ENCODE results near the gene GTF2A1L. TPM values are rescaled to one million over a fixed set of nuclear protein-coding genes. Genes with fewer than 3 reads are reported as not detected.
"Not testable (repeated sequence)": the region's sequence is repeated elsewhere in the genome, so short reads cannot be mapped to it uniquely, and the experiment has no call there.

Gene GTF2A1L, protein sequence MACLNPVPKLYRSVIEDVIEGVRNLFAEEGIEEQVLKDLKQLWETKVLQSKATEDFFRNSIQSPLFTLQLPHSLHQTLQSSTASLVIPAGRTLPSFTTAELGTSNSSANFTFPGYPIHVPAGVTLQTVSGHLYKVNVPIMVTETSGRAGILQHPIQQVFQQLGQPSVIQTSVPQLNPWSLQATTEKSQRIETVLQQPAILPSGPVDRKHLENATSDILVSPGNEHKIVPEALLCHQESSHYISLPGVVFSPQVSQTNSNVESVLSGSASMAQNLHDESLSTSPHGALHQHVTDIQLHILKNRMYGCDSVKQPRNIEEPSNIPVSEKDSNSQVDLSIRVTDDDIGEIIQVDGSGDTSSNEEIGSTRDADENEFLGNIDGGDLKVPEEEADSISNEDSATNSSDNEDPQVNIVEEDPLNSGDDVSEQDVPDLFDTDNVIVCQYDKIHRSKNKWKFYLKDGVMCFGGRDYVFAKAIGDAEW
- total RNA-seq, result 0.59 and 0.74 TPM in 2 replicates

GRCh38 chr2:48617618-48618017 is at the start of gene GTF2A1L:
GTF2A1L (plus strand) TSS chr2:48617856; CDS start chr2:48617875, 19 bp downstream.
- no peak for DNase-seq (ENCODE audit: low read depth, low spot score)

- DNase-seq (ENCODE audit: low read depth, low spot score), result no peak
Observed at GRCh38 chr2:48568547-48568946, 49.1 kb upstream of the GTF2A1L start.

DNA sequence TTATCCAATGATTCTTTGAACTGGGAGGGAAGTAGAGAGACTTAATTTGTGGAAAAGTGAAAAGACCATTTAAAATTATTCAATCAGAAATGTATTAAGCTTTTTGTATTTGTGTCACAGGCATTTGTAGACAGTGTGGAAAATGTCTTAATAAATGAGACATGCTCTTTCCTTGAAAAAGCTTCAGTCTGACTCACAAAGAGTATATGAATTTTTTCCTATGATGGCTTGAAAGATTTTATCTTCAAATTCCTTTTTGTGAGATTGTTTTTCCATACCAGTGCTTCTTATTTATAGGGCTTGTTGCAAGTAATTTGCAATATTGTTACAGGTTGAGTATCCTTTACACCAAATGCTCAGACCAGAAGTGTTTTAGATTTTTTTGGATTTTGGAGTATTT is 48.2 kb upstream of the GTF2A1L start:
- DNase-seq (ENCODE audit: low read depth, low spot score), result no peak

DNA sequence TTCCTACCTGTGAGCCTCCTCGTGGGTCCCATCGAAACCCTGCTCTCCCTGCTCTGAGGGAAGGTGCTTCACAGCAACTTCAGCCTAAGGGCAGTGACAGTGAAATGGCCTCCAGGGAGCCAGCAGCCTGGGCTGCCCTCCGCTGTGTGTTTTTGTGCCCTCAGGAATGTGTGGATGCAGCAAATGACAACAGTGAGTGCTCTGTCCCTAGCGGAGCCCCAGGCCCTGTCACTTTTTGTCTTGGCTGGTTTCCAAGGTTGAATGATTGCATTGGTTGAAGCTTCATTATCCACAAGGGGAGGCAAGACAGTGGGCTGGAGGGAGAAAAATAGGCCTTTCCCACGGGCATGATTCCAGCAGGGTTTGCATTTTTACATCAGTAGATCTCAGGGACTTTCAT is 44.8 kb upstream of the GTF2A1L start:
- DNase-seq (ENCODE audit: low read depth, low spot score), result no peak

- DNase-seq (ENCODE audit: low read depth, low spot score), result no peak
Observed at GRCh38 chr2:48574353-48575287, 43.0 kb upstream of the GTF2A1L start.

GRCh38 chr2:48578313-48578712 is 39.3 kb upstream of the GTF2A1L start:
- DNase-seq (ENCODE audit: low read depth, low spot score), result no peak

GRCh38 chr2:48583961-48584360 is 33.7 kb upstream of the GTF2A1L start:
- no peak for DNase-seq (ENCODE audit: low read depth, low spot score)

GRCh38 chr2:48584551-48584950 is 33.1 kb upstream of the GTF2A1L start:
- no peak for DNase-seq (ENCODE audit: low read depth, low spot score)

DNA sequence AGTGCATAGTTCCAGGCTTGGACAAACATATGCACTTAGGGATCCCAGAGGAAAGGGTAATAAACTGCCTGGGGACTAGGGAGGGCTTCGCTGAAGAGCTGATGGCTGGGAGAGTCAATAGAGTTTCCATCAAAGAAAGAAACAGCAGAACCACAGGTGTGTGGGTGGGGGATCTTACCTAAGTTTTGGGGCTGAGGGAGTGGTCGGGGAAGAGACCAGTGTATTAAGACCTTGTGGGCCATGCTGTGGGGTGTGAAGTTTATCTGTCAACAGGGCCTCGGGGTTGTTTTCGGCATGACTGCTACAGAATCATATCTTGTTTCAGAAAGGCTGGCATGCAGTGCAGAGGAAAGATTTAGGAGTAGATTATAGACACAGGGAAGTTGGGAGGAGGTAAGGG is 31.2 kb upstream of the GTF2A1L start:
- DNase-seq (ENCODE audit: low read depth, low spot score), result no peak

DNA sequence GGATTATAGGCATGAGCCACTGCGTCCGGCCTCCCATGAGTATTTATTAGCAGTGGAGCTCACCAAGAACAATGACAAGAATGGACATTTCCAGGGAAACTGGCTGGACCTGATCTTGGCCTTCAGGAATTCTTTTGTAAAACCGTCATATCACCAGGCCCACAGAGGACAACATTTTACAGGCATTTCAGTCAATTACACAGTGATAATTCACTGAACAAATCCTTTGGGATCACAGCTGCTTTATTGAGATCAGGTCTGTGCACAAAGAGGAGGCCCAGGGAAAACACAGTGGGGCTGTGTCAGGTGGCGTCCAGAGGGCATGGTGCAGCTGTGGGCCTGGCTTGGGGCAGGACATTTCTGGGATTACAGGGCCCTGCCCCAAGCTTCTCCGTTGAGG is 30.1 kb upstream of the GTF2A1L start:
- DNase-seq (ENCODE audit: low read depth, low spot score), result no peak

DNA sequence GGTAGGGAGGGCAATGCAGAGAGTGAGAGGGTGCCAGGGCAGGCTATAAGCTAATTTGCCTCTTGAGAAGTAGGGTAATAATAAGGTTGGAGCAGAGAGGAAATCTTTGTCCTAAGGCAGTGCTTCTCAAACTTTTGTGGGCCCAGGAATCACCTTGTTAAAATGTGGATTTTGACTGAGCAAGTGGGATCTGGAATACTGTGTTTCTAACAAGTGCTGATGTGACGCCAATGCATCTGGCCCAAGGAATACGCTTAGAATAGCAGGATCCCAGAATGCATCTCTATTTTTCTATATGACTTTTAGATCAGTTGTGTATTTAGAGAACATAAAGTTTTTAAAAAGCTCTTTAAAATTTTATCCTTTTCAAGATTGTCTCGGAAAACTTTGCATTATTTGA is 29.7 kb upstream of the GTF2A1L start:
- no peak for DNase-seq (ENCODE audit: low read depth, low spot score)

GRCh38 chr2:48588745-48589144 is 28.9 kb upstream of the GTF2A1L start:
- no peak for DNase-seq (ENCODE audit: low read depth, low spot score)

DNA sequence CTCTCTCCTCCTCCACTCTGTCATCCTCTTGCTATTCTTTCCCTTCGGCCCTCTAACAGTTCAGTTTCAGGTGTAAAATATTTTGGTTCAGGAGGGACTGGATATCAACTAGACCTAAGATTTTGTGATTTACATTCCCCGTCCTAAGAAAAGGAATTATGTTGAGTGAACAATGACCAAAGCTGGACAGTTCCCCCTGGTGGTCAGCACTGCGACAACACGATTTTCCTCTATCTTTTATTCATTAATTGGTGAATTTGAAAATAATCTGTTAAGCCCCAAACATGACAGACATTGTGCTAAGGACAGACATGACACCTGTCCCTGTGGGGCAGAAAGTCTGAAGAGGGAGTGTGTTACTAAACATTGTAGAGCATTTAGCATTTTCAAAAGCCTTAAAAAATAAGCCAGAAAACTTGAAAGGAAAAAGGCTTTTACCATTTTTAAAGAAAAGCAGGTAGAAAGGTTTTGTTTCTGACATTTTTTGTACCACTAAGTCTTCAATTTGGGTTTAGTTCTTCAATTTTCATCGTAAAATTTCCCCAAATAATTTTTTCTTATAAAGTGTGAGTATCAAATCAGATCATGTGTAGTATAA is 28.4 kb upstream of the GTF2A1L start:
- no peak for DNase-seq (ENCODE audit: low read depth, low spot score)

- DNase-seq (ENCODE audit: low read depth, low spot score), result no peak
Observed at GRCh38 chr2:48590017-48590416, 27.6 kb upstream of the GTF2A1L start.

- no peak for DNase-seq (ENCODE audit: low read depth, low spot score)
Observed at GRCh38 chr2:48592067-48592466, 25.6 kb upstream of the GTF2A1L start.

DNA sequence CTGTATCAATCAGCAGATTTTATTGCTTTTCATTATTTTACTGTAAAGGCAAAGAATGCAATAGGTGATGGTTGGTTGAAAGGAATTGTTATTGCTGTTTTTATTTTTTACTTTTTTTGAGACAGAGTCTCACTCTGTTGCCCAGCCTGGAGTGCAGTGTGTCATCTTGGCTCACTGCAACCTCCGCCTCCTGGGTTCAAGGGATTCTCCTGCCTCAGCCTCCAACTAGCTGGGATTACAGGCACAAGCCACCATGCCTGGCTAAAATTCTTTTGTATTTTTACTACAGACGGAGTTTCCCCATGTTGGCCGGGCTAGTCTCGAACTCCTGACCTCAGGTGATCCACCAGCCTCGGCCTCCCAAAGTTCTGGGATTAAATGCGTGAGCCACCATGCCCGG is 20.9 kb upstream of the GTF2A1L start:
- DNase-seq (ENCODE audit: low read depth, low spot score), result not testable (repeated sequence)

DNA sequence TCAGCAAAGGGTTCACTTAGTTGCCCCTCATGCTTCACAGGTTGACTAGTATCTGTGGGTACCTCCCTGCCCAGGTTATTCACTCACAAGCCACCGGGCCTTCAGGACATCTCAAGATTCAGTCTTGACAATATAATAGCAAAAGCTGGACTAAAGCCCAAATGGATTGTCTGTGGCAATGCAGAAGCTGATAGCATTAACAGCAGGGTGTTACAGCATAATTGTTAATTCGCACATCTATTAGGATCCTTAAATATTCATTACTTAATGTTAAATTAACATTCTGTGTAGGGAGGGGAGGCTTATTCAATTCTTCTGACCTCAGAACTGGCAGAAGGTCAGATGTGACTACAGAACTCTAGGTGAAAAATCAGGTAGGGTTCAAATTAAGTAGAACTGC is 20.2 kb upstream of the GTF2A1L start:
- DNase-seq (ENCODE audit: low read depth, low spot score), result no peak

DNA sequence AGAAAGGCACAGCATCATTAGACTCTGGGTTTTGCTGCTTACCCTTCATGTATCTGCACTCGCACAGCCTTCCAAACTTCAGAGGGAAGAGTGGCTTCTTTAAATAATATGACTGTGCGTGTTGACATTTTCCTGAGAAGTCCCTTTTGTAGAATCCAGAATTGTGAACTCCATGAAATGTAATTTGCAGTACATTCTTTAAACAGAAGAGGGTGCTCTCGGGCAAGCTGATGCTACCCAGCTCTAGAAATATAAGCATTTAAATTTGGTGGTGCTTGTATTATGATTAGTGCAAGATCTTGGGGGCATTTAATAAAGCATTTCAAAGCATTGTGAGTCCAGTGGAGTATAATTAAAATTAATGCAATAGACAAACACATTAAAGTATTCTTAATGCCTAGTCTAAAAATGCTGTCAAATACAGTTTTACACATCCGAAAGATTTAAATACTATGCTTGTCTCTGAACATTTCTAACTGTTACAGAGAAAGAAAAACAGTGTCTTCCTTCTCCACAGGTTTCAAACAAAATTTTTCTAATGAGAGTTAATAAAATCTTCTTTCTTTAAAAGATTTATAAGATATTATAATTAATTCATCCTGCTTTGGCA is 17.3 kb upstream of the GTF2A1L start:
- peak; percentile 2 for DNase-seq (ENCODE audit: low read depth, low spot score)

GRCh38 chr2:48600917-48601316 is 16.7 kb upstream of the GTF2A1L start:
- no peak for DNase-seq (ENCODE audit: low read depth, low spot score)

DNA sequence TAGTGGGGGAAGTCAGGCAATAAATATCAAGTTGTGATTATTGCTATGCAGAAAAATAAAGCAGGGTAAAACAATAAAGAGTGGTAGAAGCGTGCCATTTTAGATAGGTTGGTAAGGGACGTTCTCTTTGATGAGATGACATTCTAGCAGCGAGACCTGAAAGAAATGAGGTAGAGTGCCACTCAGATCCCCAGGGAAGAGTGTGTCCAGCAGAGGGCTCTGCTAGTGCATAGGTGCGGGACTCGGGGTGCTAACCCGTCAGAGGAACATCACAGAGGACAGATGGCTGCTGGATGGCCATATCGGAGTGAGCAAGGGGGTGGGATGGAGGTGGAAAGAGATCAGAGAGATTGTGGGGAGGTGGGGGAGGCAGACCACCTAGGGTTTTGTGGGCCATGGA is 16.3 kb upstream of the GTF2A1L start:
- DNase-seq (ENCODE audit: low read depth, low spot score), result no peak

DNA sequence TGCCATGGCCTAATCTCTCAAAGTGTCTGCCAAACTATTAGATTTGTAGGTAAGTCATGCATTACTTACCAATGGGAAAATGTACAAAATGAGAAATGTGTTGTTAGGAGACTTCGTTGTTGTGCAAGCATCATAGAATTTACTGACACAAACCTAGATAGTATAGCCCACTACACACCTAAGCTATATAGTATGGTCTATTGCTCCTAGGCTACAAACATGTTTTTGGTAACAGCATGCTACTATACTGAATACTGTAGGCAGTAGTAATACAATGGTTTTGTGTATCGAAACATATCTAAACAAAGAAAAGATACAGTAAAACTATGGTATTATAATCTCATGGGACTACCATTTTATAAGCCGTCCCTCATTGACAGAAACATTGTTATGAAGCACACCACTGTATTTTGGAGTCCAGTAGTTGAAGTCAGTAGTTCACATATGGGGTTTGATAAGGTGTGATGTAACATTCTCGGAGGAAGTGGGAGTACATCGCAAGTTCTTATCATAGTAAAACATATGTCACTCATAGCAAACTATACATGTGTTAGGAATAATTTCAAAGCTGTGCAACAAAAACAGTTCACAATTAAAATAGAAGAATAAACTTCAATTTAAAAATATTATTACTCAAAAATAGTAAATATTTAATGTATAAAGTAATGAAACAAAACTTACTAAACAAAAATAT is 12.0 kb upstream of the GTF2A1L start:
- DNase-seq (ENCODE audit: low read depth, low spot score), result no peak
